Upper lobe of left lung (tissue), 4 donors: ENCODE measurements around the gene TSPO.

Experiments used
- POLR2A ChIP-seq, 4 donors: fragments of 450-650 bp; IDR thresholded peaks; one replicate each; pipeline ENCODE4 v1.5.1; 2016 to 2017; ENCODE audit warnings: antibody characterized with exemption in 4 of 4, mild to moderate bottlenecking in 2 of 4
- TF ChIP-seq, protein P1 (sequence below), 6 experiments: fragments of 450-650 bp in 4 of 6; fragments of 200-600 bp in 2 of 6; sonication (generic) in 2 of 6; IDR thresholded peaks; one replicate each; pipeline ENCODE4 v1.5.1; 2016 to 2019; ENCODE audit warnings: antibody characterized with exemption in 6 of 6

DNA sequence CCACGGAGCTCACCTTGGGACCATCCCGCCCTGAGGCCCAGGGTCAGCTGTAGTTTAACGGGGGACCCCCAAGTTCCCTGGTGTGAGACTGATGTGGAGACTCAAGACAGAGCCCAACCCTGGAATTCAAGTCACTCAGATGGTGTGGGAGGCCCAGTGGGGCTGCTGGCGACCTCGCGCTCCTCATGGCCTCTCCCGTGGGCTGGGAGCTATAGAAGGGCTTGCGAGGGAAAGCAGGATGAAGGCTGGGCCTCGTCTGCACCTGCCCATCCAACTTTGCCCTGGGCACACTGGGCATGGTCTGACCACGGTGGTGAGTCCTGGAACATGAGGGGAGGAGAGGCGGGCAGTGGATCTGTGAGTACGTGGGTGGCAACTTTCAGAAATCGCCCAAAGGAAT lies 49.2 kb downstream of the TSPO start:
- TF ChIP-seq, protein P1, sequence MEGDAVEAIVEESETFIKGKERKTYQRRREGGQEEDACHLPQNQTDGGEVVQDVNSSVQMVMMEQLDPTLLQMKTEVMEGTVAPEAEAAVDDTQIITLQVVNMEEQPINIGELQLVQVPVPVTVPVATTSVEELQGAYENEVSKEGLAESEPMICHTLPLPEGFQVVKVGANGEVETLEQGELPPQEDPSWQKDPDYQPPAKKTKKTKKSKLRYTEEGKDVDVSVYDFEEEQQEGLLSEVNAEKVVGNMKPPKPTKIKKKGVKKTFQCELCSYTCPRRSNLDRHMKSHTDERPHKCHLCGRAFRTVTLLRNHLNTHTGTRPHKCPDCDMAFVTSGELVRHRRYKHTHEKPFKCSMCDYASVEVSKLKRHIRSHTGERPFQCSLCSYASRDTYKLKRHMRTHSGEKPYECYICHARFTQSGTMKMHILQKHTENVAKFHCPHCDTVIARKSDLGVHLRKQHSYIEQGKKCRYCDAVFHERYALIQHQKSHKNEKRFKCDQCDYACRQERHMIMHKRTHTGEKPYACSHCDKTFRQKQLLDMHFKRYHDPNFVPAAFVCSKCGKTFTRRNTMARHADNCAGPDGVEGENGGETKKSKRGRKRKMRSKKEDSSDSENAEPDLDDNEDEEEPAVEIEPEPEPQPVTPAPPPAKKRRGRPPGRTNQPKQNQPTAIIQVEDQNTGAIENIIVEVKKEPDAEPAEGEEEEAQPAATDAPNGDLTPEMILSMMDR (IDR thresholded peaks at IDR 0.05): no peak
- no peak for TF ChIP-seq POLR2A (IDR thresholded peaks at IDR 0.05)
